ENCODE data around the gene PDE4A.

PDE4A gene

GRCh38 chr19:10417541-10418234, 2.6 kb upstream of the PDE4A start:
- no peaks in the 10 kb centered on the region for H4K20me1 ChIP-seq (ENCODE audit: insufficient read depth, low read length)
- H3F3A ChIP-seq (ENCODE audit: insufficient read depth, low read length) = no peaks in the 10 kb centered on the region
- H3K9me3 ChIP-seq (ENCODE audit: low read length) = no peaks in the 10 kb centered on the region
- no peaks in the 10 kb centered on the region for H3K9me2 ChIP-seq (ENCODE audit: low read depth, low read length)
- no peak overlapping the region for H3K27ac ChIP-seq (ENCODE audit: low read depth, low read length, poor library complexity, severe bottlenecking)
- peaks cover 33% of the 10 kb centered on the region for H3K4me1 ChIP-seq (ENCODE audit: insufficient read depth, low read length, severe bottlenecking)
- no peaks in the 10 kb centered on the region for H3K27me3 ChIP-seq (ENCODE audit: insufficient read depth, low read length)
- H2AFZ ChIP-seq (ENCODE audit: low read length) = no peak overlapping the region
- H3K9ac ChIP-seq (ENCODE audit: low read length) = no peak overlapping the region
- no peaks in the 10 kb centered on the region for H3K79me2 ChIP-seq (ENCODE audit: insufficient read depth, low read length)
- no peak for TF ChIP-seq CTCF (IDR thresholded peaks at IDR 0.05; ENCODE audit: low read length)
- TF ChIP-seq EZH2 (IDR thresholded peaks at IDR 0.05; ENCODE audit: borderline replicate concordance, low read length) = no peak
- no peak overlapping the region for H3K4me3 ChIP-seq (ENCODE audit: low read depth, low read length, poor library complexity, severe bottlenecking)
- H3K36me3 ChIP-seq (ENCODE audit: insufficient read depth, low read length) = no peaks in the 10 kb centered on the region
- H3K4me2 ChIP-seq (ENCODE audit: low read length) = 0 out of 2 replicates have a peak overlapping the region, but pooled peaks have one; percentile 56

- Histone ChIP-seq H3K4me3 (ENCODE audit: low read depth, low read length, poor library complexity, severe bottlenecking) (no peak overlapping the region), H3K79me2 (ENCODE audit: insufficient read depth, low read length) (no peaks in the 10 kb centered on the region), H3K9me2 (ENCODE audit: low read depth, low read length) (no peaks in the 10 kb centered on the region), H2AFZ (ENCODE audit: low read length) (no peak overlapping the region), H3K9me3 (ENCODE audit: low read length) (no peaks in the 10 kb centered on the region), H3K9ac (ENCODE audit: low read length) (no peak overlapping the region), H3K36me3 (ENCODE audit: insufficient read depth, low read length) (no peaks in the 10 kb centered on the region), H3K27me3 (ENCODE audit: insufficient read depth, low read length) (no peaks in the 10 kb centered on the region), H3K27ac (ENCODE audit: low read depth, low read length, poor library complexity, severe bottlenecking) (no peak overlapping the region), H3K4me2 (ENCODE audit: low read length) (0 out of 2 replicates have a peak overlapping the region, but pooled peaks have one; percentile 56), H3F3A (ENCODE audit: insufficient read depth, low read length) (no peaks in the 10 kb centered on the region), H3K4me1 (ENCODE audit: insufficient read depth, low read length, severe bottlenecking) (peaks cover 28% of the 10 kb centered on the region), H4K20me1 (ENCODE audit: insufficient read depth, low read length) (no peaks in the 10 kb centered on the region)
- no peak for TF ChIP-seq CTCF (IDR thresholded peaks at IDR 0.05; ENCODE audit: low read length)
- no peak for TF ChIP-seq EZH2 (IDR thresholded peaks at IDR 0.05; ENCODE audit: borderline replicate concordance, low read length)
Observed at GRCh38 chr19:10418235-10418484, 2.2 kb upstream of the PDE4A start.

GRCh38 chr19:10418485-10419199, 1.7 kb upstream of the PDE4A start:
- Histone ChIP-seq H3K4me1 (ENCODE audit: insufficient read depth, low read length, severe bottlenecking) (peaks cover 24% of the 10 kb centered on the region), H3K36me3 (ENCODE audit: insufficient read depth, low read length) (no peaks in the 10 kb centered on the region), H3K27me3 (ENCODE audit: insufficient read depth, low read length) (peaks cover 3% of the 10 kb centered on the region; the same call in 1 of the 2 replicates), H3K4me3 (ENCODE audit: low read depth, low read length, poor library complexity, severe bottlenecking) (peak overlapping the region; percentile 52), H4K20me1 (ENCODE audit: insufficient read depth, low read length) (no peaks in the 10 kb centered on the region), H3K79me2 (ENCODE audit: insufficient read depth, low read length) (no peaks in the 10 kb centered on the region), H3K9me3 (ENCODE audit: low read length) (no peaks in the 10 kb centered on the region), H3K4me2 (ENCODE audit: low read length) (peak overlapping the region; percentile 56), H3K9me2 (ENCODE audit: low read depth, low read length) (no peaks in the 10 kb centered on the region), H3K9ac (ENCODE audit: low read length) (no peak overlapping the region; the same call in 1 of the 2 replicates), H3F3A (ENCODE audit: insufficient read depth, low read length) (no peaks in the 10 kb centered on the region), H2AFZ (ENCODE audit: low read length) (no peak overlapping the region), H3K27ac (ENCODE audit: low read depth, low read length, poor library complexity, severe bottlenecking) (no peak overlapping the region)
- TF ChIP-seq CTCF (IDR thresholded peaks at IDR 0.05; ENCODE audit: low read length) = no peak
- no peak for TF ChIP-seq EZH2 (IDR thresholded peaks at IDR 0.05; ENCODE audit: borderline replicate concordance, low read length)
